GM21423 (cell line): ENCODE measurements around the gene PCYOX1L.
A peak's percentile ranks its signal among the peaks of the same experiment; 100 is the strongest.

Experiments used
- ATAC-seq: cut with Tn5 transposase; IDR thresholded peaks from one replicate; pipeline ENCODE4 v1.9.1; 2021; ENCODE audit warnings: mild to moderate bottlenecking, moderate library complexity; ENCODE audit not compliant: unreplicated experiment

PCYOX1L gene

GRCh38 chr5:149357370-149358293 lies at the start of gene PCYOX1L:
PCYOX1L (plus strand) TSS chr5:149358046; CDS start chr5:149358069, 23 bp downstream.
- ATAC-seq = peak; percentile 100

- no peak for ATAC-seq
These were observed 48.5 kb upstream of the PCYOX1L start for GRCh38 chr5:149309354-149309753.

- ATAC-seq = no peak
These were observed 47.4 kb upstream of the PCYOX1L start for GRCh38 chr5:149310488-149310887.

GRCh38 chr5:149310947-149311658 lies 46.7 kb upstream of the PCYOX1L start:
- ATAC-seq = no peak

GRCh38 chr5:149313151-149313841 lies 44.5 kb upstream of the PCYOX1L start:
- ATAC-seq = no peak

- no peak for ATAC-seq
These were observed 43.2 kb upstream of the PCYOX1L start for GRCh38 chr5:149314571-149315111.

GRCh38 chr5:149315753-149316152 lies 42.1 kb upstream of the PCYOX1L start:
- ATAC-seq = no peak

GRCh38 chr5:149317281-149318048 lies 40.4 kb upstream of the PCYOX1L start:
- ATAC-seq = peak; percentile 55

- ATAC-seq = no peak
These were observed 38.7 kb upstream of the PCYOX1L start for GRCh38 chr5:149319174-149319573.

- ATAC-seq = no peak
These were observed 37.0 kb upstream of the PCYOX1L start for GRCh38 chr5:149320791-149321330.

GRCh38 chr5:149322518-149322917 lies 35.3 kb upstream of the PCYOX1L start:
- no peak for ATAC-seq

GRCh38 chr5:149323210-149323609 lies 34.6 kb upstream of the PCYOX1L start:
- no peak for ATAC-seq

GRCh38 chr5:149323621-149324205 lies 34.1 kb upstream of the PCYOX1L start:
- no peak for ATAC-seq

- no peak for ATAC-seq
These were observed 33.2 kb upstream of the PCYOX1L start for GRCh38 chr5:149324641-149325040.

- no peak for ATAC-seq
These were observed 32.6 kb upstream of the PCYOX1L start for GRCh38 chr5:149325166-149325735.

GRCh38 chr5:149325894-149326293 lies 32.0 kb upstream of the PCYOX1L start:
- ATAC-seq = no peak

- ATAC-seq = no peak
These were observed 31.2 kb upstream of the PCYOX1L start for GRCh38 chr5:149326611-149327010.

GRCh38 chr5:149328177-149328576 lies 29.7 kb upstream of the PCYOX1L start:
- ATAC-seq = no peak

GRCh38 chr5:149333711-149334443 lies 24.0 kb upstream of the PCYOX1L start:
- no peak for ATAC-seq
